HepG2 (cell line): ENCODE results near the gene IFNAR2. TPM values are rescaled to one million over a fixed set of nuclear protein-coding genes. Genes with fewer than 3 reads are reported as not detected.
"Not testable (repeated sequence)": the region's sequence is repeated elsewhere in the genome, so short reads cannot be mapped to it uniquely, and the experiment has no call there.

ENCODE experiments used
- ATAC-seq: fragments of 200-7000 bp; cut with Tn5 transposase; 3 replicates; pipeline ENCODE4 v1.9.1; 2020; ENCODE audit warnings: mild to moderate bottlenecking, moderate library complexity
- BruUV-seq: library from RNA; stranded (reverse); fragments of 400-500 nt; replicated peaks from 2 replicates; lab custom pipeline; 2021; lab: Mats Ljungman, UMichigan
- CTCF ChIA-PET: fragments of 300-600 bp; formaldehyde crosslinking; extraction: SDS; loops from one replicate; lab custom pipeline; 2021; ENCODE audit warnings: low total read pairs, inconsistent platforms, low intra/inter-chr PET ratio; lab: Yijun Ruan, JAX
- POLR2A ChIA-PET: fragments of 350-600 bp; sonication (Branson Sonifier 250); formaldehyde crosslinking; loops from one replicate; lab custom pipeline; 2020; ENCODE audit warnings: antibody characterized with exemption, inconsistent platforms; lab: Yijun Ruan, JAX
- DNase-seq: peaks from one replicate; pipeline ENCODE4 v3.0.0-alpha.2; 2015; ENCODE audit warnings: low spot score
- FAIRE-seq: peaks from 3 replicates; lab custom pipeline; 2011; peaks lifted over from hg19 to GRCh38; lab: Jason Lieb, UNC
- H2AFZ ChIP-seq: one replicate; pipeline ENCODE4 v1.6.1; 2011; ENCODE audit warnings: low read length, inconsistent platforms
- H3K27ac ChIP-seq: fragments of 300-600 bp; 3 replicates; pipeline ENCODE4 v1.8.0; 2011; ENCODE audit warnings: mixed run types, mild to moderate bottlenecking, mixed read lengths, low read length, inconsistent platforms; ENCODE audit not compliant: insufficient read depth; ENCODE audit errors: extremely low read length
- H3K27me3 ChIP-seq, 2 experiments: fragments of 200-600 bp in 1 of 2; 2 replicates in 1 of 2; 3 replicates in 1 of 2; pipeline versions ENCODE4 v1.6.0 to v1.8.0; 2011; ENCODE audit warnings: low read length in 2 of 2, mild to moderate bottlenecking in 2 of 2, moderate library complexity in 2 of 2, inconsistent platforms in 1 of 2; ENCODE audit not compliant: insufficient read depth in 2 of 2, control insufficient read depth in 1 of 2
- H3K36me3 ChIP-seq, 2 experiments: fragments of 200-600 bp in 1 of 2; replicated peaks in 1 of 2; 2 replicates in 1 of 2; 3 replicates in 1 of 2; pipeline versions ENCODE4 v1.5.1 to v1.8.0; 2011; ENCODE audit warnings: low read length in 2 of 2, inconsistent platforms in 1 of 2; ENCODE audit not compliant: insufficient read depth in 2 of 2, control insufficient read depth in 1 of 2
- H3K4me1 ChIP-seq: 2 replicates; pipeline ENCODE4 v1.5.1; 2012; ENCODE audit warnings: low read length, inconsistent platforms; ENCODE audit not compliant: insufficient read depth
- H3K4me2 ChIP-seq: 2 replicates; pipeline ENCODE4 v1.6.0; 2011; ENCODE audit warnings: low read depth, low read length, inconsistent platforms
- H3K4me3 ChIP-seq, 3 experiments: fragments of 200-600 bp in 1 of 3; sonication (generic), shearing (Covaris generic) in 1 of 3; replicated peaks in 1 of 3; 2 replicates each; pipeline ENCODE4 v1.5.1; 2011 to 2016; ENCODE audit warnings: low read length in 3 of 3, inconsistent platforms in 2 of 3, low read depth in 2 of 3, mild to moderate bottlenecking in 2 of 3, control low read depth in 1 of 3, mixed read lengths in 1 of 3; ENCODE audit not compliant: insufficient read depth in 1 of 3
- H3K79me2 ChIP-seq: one replicate; pipeline ENCODE4 v1.6.1; 2011; ENCODE audit warnings: low read length, inconsistent platforms; ENCODE audit not compliant: insufficient read depth
- H3K9ac ChIP-seq: 2 replicates; pipeline ENCODE4 v1.6.0; 2011; ENCODE audit warnings: mild to moderate bottlenecking, low read depth, low read length, inconsistent platforms; ENCODE audit not compliant: insufficient read depth
- H3K9me3 ChIP-seq: 2 replicates; pipeline ENCODE4 v1.5.1; 2012; ENCODE audit warnings: mild to moderate bottlenecking, low read length
- H4K20me1 ChIP-seq: 2 replicates; pipeline ENCODE4 v1.6.0; 2011; ENCODE audit warnings: inconsistent platforms, mild to moderate bottlenecking, low read length, moderate library complexity; ENCODE audit not compliant: insufficient read depth
- CEBPG ChIP-seq: IDR thresholded peaks from 2 replicates; pipeline ENCODE4 v1.6.1; 2016
- GABPB1 ChIP-seq: IDR thresholded peaks from 2 replicates; pipeline ENCODE4 v1.6.1; 2016; ENCODE audit warnings: mild to moderate bottlenecking, missing genetic modification reagents, moderate library complexity, missing compliant biosample characterization
- KLF6 ChIP-seq: IDR thresholded peaks from 2 replicates; pipeline ENCODE4 v1.8.0; 2016; ENCODE audit warnings: missing biosample characterization, missing genetic modification reagents
- MEIS1 ChIP-seq: sonication (generic); formaldehyde crosslinking; IDR thresholded peaks from 2 replicates; pipeline ENCODE4 v1.9.0; 2021; ENCODE audit warnings: mild to moderate bottlenecking, missing genetic modification reagents, moderate library complexity, borderline replicate concordance
- MZF1 ChIP-seq: sonication (generic); formaldehyde crosslinking; IDR thresholded peaks from 2 replicates; pipeline ENCODE4 v1.8.1; 2023; ENCODE audit warnings: mild to moderate bottlenecking, missing genetic modification reagents, borderline replicate concordance
- NBN ChIP-seq: fragments of 450-650 bp; conservative IDR thresholded peaks from 2 replicates; pipeline ENCODE4 v1.6.1; 2017
- NFE2L2 ChIP-seq: fragments of 150-350 bp; IDR thresholded peaks from 2 replicates; pipeline ENCODE4 v1.6.1; 2014; ENCODE audit warnings: low read length
- NKX3-1 ChIP-seq: sonication (generic); formaldehyde crosslinking; IDR thresholded peaks from 2 replicates; pipeline ENCODE4 v1.5.0; 2020; ENCODE audit warnings: missing genetic modification reagents
- PAX8 ChIP-seq: sonication (generic); formaldehyde crosslinking; IDR thresholded peaks from 2 replicates; pipeline ENCODE4 v1.8.0; 2022; ENCODE audit warnings: mild to moderate bottlenecking, missing genetic modification reagents, borderline replicate concordance
- TIGD3 ChIP-seq: sonication (generic); formaldehyde crosslinking; IDR thresholded peaks from 2 replicates; pipeline ENCODE4 v1.5.1; 2020; ENCODE audit warnings: mild to moderate bottlenecking, missing genetic modification reagents, borderline replicate concordance
- ZFP1 ChIP-seq: IDR thresholded peaks from 2 replicates; pipeline ENCODE4 v1.6.1; 2016
- ZKSCAN8 ChIP-seq: IDR thresholded peaks from 2 replicates; pipeline ENCODE4 v1.6.1; 2016; ENCODE audit warnings: borderline replicate concordance, missing genetic modification reagents, missing compliant biosample characterization
- ZNF121 ChIP-seq: sonication (generic); formaldehyde crosslinking; IDR thresholded peaks from 2 replicates; pipeline ENCODE4 v1.5.0; 2020; ENCODE audit warnings: mild to moderate bottlenecking, missing genetic modification reagents
- ZNF501 ChIP-seq: sonication (generic); formaldehyde crosslinking; IDR thresholded peaks from 2 replicates; pipeline ENCODE4 v1.5.1; 2020; ENCODE audit warnings: mild to moderate bottlenecking, moderate library complexity, missing genetic modification reagents
- ZNF550 ChIP-seq: sonication (generic); formaldehyde crosslinking; IDR thresholded peaks from 2 replicates; pipeline ENCODE4 v1.4.0; 2020; ENCODE audit warnings: mild to moderate bottlenecking, missing genetic modification reagents, borderline replicate concordance
- ZNF652 ChIP-seq: IDR thresholded peaks from 2 replicates; pipeline ENCODE4 v1.6.1; 2016; ENCODE audit warnings: low read depth, borderline replicate concordance
- ZNF678 ChIP-seq: sonication (generic); formaldehyde crosslinking; IDR thresholded peaks from 2 replicates; pipeline ENCODE4 v1.4.0; 2020; ENCODE audit warnings: mild to moderate bottlenecking, missing genetic modification reagents
- ZNF7 ChIP-seq: IDR thresholded peaks from 2 replicates; pipeline ENCODE4 v1.6.1; 2016; ENCODE audit warnings: missing biosample characterization, missing genetic modification reagents
- WGBS: methylation state at CpG from one replicate; pipeline ENCODE4 v1.1.6; 2017; ENCODE audit warnings: low lambda C conversion rate; 5-methylcytosine and 5-hydroxymethylcytosine counted together
- in situ Hi-C: cut with HindIII; loops from 2 replicates; pipeline ENCODE4 v1.10.0; 2017; ENCODE audit warnings: low pct_unique_long_range_greater_than_20kb; ENCODE audit not compliant: extremely low pct_ligation_motif_present
- intact Hi-C: fragments of 100-400 bp; cut with micrococcal nuclease; formaldehyde crosslinking; loops from one replicate; pipeline ENCODE4 v1.10.0; 2022; ENCODE audit not compliant: unreplicated experiment
- polyA plus RNA-seq, 8 experiments: library from polyadenylated mRNA; depleted of rRNA in 3 of 8; stranded (reverse) in 7 of 8; unstranded in 1 of 8; fragments of >200 nt; fragmentation: Illumina TruSeq in 4 of 8; extraction: Trizol in 4 of 8; gene quantifications; 2 replicates each; pipeline versions ENCODE4 v1.2.1 to v1.2.3, GENCODE V29; 2011 to 2016; ENCODE audit warnings: low read depth in 4 of 8, missing spikeins in 1 of 8, mixed read lengths in 1 of 8; ENCODE audit not compliant: insufficient read depth in 1 of 8
- total RNA-seq, 5 experiments: library from RNA; depleted of rRNA; stranded (reverse); fragments of >200 nt; fragmentation: Illumina TruSeq; extraction: Trizol; gene quantifications; 2 replicates each; pipeline ENCODE4 v1.2.3, GENCODE V29; 2016; ENCODE audit warnings: low read depth in 1 of 5

Gene IFNAR2
- total and polyA plus RNA-seq, 2 of the 13 experiments (the other 11 are each of a cell fraction or from before 2014, with no cell fraction given): 5.1 to 24.1 TPM

GRCh38 chr21:33251119-33251518, 21.4 kb downstream of the IFNAR2 start:
- no peaks in the 10 kb centered on the region for H4K20me1 ChIP-seq
- TF ChIP-seq ZNF7 (CRISPR knock-in tag) (no peak), TIGD3 (CRISPR knock-in tag) (no peak), ZNF678 (CRISPR knock-in tag) (no peak), KLF6 (CRISPR knock-in tag) (no peak), ZNF550 (CRISPR knock-in tag) (no peak), NKX3-1 (CRISPR knock-in tag) (no peak), ZNF501 (no peak), MEIS1 (CRISPR knock-in tag) (no peak), NBN (no peak), NFE2L2 (no peak), MZF1 (CRISPR knock-in tag) (no peak), PAX8 (CRISPR knock-in tag) (no peak), ZNF121 (no peak), ZNF652 (CRISPR knock-in tag) (no peak), GABPB1 (CRISPR knock-in tag) (no peak), ZKSCAN8 (CRISPR knock-in tag) (no peak), CEBPG (CRISPR knock-in tag) (no peak), ZFP1 (no peak)
- TF ChIP-seq, all 625 proteins: peak for 0
- Histone ChIP-seq H3K9me3 (no peaks in the 10 kb centered on the region), H3K27me3 (no peaks in the 10 kb centered on the region), H3K9ac (no peak overlapping the region), H3K36me3 (peaks cover 11 to 91% of the 10 kb centered on the region in 2 experiments), H3K4me3 (no peak overlapping the region), H3K79me2 (no peaks in the 10 kb centered on the region), H3K4me1 (peaks cover under 1% of the 10 kb centered on the region; the same call in 1 of the 2 replicates), H2AFZ (no peak overlapping the region), H3K4me2 (no peak overlapping the region), H3K27ac (no peak overlapping the region)
- ChIA-PET POLR2A (no interaction called here), CTCF (no interaction called here)
- FAIRE-seq: no peak
- ATAC-seq: no peak
- in situ Hi-C loops: no loop called here
- BruUV-seq: no TSS peak
- DNase-seq: no peak
- 94% methylated on average over 2 of the region's 2 CpGs for WGBS
- intact Hi-C loops: no loop called here

DNA sequence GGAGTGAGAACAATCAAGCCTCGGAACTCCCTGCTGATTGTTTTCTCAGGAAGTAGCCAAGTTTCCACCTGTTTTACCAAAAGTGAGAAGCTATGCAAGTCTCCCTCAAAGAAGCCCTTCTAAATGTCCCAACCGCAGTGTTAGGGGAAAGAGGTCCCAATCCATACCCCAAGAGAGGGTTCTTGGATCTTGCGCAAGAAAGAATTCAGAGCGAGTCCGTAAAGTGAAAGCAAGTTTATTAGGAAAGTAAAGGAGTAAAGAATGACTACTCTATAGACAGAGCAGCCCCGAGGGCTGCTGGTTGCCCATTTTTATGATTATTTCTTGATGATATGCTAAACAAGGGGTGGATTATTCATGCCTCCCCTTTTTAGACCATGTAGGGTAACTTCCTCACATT, 23.6 kb downstream of the IFNAR2 start:
- H4K20me1 ChIP-seq, in situ Hi-C loops, H2AFZ ChIP-seq, POLR2A ChIA-PET, H3K27me3 ChIP-seq, H3K4me2 ChIP-seq, H3K9me3 ChIP-seq, H3K27ac ChIP-seq, intact Hi-C loops, H3K79me2 ChIP-seq, FAIRE-seq, H3K4me1 ChIP-seq, H3K9ac ChIP-seq, BruUV-seq, DNase-seq, ATAC-seq, CTCF ChIA-PET, H3K4me3 ChIP-seq: not testable (repeated sequence)
- peaks cover 15 to 88% of the 10 kb centered on the region in 2 experiments for H3K36me3 ChIP-seq
- 96% methylated on average over 6 of the region's 6 CpGs for WGBS
